ENCODE measurements around the gene IL12RB1.
A peak's percentile ranks its signal among the peaks of the same experiment; 100 is the strongest.

IL12RB1 gene

GRCh38 chr19:18086590-18087138, at the start of gene IL12RB1:
Gene IL12RB1, minus strand, starts transcription at chr19:18086934. Its CDS starts 111 bp downstream, at chr19:18086823.
- TF ChIP-seq CTCF (IDR thresholded peaks at IDR 0.05; ENCODE audit: low read depth, low read length, missing control alignments), result no peak
- H3K4me3 ChIP-seq (ENCODE audit: low read depth, low read length), result peak within 1 kb of the TSS; percentile 63
- DNase-seq (ENCODE audit: low read depth), result no peak

- no peak overlapping the region for H3K4me3 ChIP-seq (ENCODE audit: low read depth, low read length)
- TF ChIP-seq CTCF (IDR thresholded peaks at IDR 0.05; ENCODE audit: low read depth, low read length, missing control alignments), result no peak
- no peak for DNase-seq (ENCODE audit: low read depth)
These were observed 49.2 kb upstream of the IL12RB1 start for GRCh38 chr19:18135712-18136584.

DNA sequence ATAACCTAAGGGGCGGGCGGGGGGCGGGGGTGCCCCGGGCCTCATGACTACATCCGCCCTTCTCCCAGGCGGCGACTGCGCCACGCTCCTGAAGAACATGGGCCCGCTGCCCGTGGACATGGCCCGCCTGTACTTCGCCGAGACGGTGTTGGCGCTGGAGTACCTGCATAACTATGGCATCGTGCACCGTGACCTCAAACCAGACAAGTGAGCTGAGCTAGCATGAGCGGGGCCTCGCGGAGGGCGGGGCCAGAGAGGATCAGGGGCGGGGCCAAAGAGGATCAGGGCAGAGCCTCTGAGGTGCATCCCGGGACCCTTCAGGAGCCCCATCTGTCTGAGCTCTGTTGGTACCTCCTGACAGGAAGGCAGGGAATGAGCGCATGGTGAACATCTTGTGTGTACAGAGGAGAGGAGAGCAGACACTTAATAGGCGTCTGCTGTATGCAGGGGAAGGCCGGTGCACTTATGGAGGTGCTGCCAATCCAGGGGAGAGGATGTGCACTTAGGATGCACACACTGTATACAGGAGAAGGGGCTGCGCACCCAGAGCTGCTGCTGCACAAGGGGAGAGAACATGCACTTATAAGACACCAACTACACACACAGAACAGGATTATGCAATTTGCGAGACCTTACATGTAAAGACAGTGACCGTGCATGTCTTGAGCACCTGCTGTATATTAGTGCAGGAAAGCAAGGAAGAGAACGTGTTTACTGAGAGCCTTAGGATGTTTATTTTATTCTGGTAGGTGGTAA, 45.3 kb upstream of the IL12RB1 start:
- no peak overlapping the region for H3K4me3 ChIP-seq (ENCODE audit: low read depth, low read length)
- DNase-seq (ENCODE audit: low read depth), result no peak
- no peak for TF ChIP-seq CTCF (IDR thresholded peaks at IDR 0.05; ENCODE audit: low read depth, low read length, missing control alignments)

GRCh38 chr19:18130523-18131242, 43.9 kb upstream of the IL12RB1 start:
- DNase-seq (ENCODE audit: low read depth), result no peak
- TF ChIP-seq CTCF (IDR thresholded peaks at IDR 0.05; ENCODE audit: low read depth, low read length, missing control alignments), result no peak
- no peak overlapping the region for H3K4me3 ChIP-seq (ENCODE audit: low read depth, low read length)

- no peak overlapping the region for H3K4me3 ChIP-seq (ENCODE audit: low read depth, low read length)
- no peak for DNase-seq (ENCODE audit: low read depth)
- no peak for TF ChIP-seq CTCF (IDR thresholded peaks at IDR 0.05; ENCODE audit: low read depth, low read length, missing control alignments)
These were observed 42.1 kb upstream of the IL12RB1 start for GRCh38 chr19:18128805-18129204.

GRCh38 chr19:18128044-18128443, 41.3 kb upstream of the IL12RB1 start:
- DNase-seq (ENCODE audit: low read depth), result no peak
- TF ChIP-seq CTCF (IDR thresholded peaks at IDR 0.05; ENCODE audit: low read depth, low read length, missing control alignments), result no peak
- no peak overlapping the region for H3K4me3 ChIP-seq (ENCODE audit: low read depth, low read length)

Measured in GM12864 (cell line).